Activated T-helper 17 cell treated with anti-CD3 and anti-CD28 coated beads, Interleukin-2, amount 50 U/mL, for 72 hours (primary cell): ENCODE measurements around the gene CAMK2B. TPM values are rescaled to one million over a fixed set of nuclear protein-coding genes. Genes with fewer than 3 reads are reported as not detected.

Experiments used
- ATAC-seq: fragments of 150-1000 bp; cut with Tn5 transposase; replicated peaks from 2 replicates; pipeline ENCODE4 v1.10.0; 2021; ENCODE audit warnings: mild to moderate bottlenecking, moderate library complexity
- H3K27ac Mint-ChIP-seq: one replicate; pipeline ENCODE4 v1.8.0; 2022; ENCODE audit warnings: mixed read lengths
- H3K27me3 Mint-ChIP-seq: one replicate; pipeline ENCODE4 v1.8.0; 2022; ENCODE audit warnings: mixed read lengths
- H3K36me3 Mint-ChIP-seq: one replicate; pipeline ENCODE4 v1.8.0; 2022; ENCODE audit warnings: low read depth, mild to moderate bottlenecking, mixed read lengths
- H3K4me1 Mint-ChIP-seq: one replicate; pipeline ENCODE4 v1.8.0; 2022; ENCODE audit warnings: mixed read lengths
- H3K4me3 Mint-ChIP-seq: one replicate; pipeline ENCODE4 v1.8.0; 2022; ENCODE audit warnings: mild to moderate bottlenecking, mixed read lengths
- H3K9me3 Mint-ChIP-seq: one replicate; pipeline ENCODE4 v1.8.0; 2022; ENCODE audit warnings: mixed read lengths
- total RNA-seq, 2 donors: library from RNA; stranded (reverse); gene quantifications; one replicate each; pipeline ENCODE4 v1.2.3, GENCODE V29; 2022

Gene CAMK2B
- total RNA-seq, 2 donors from 2014 or later = 1.0 to 1.7 TPM

- ATAC-seq = no peak
- Mint-ChIP-seq H3K4me3 (no peak overlapping the region), H3K36me3 (no peaks in the 10 kb centered on the region), H3K9me3 (no peaks in the 10 kb centered on the region), H3K27ac (no peak overlapping the region), H3K27me3 (peaks cover 4% of the 10 kb centered on the region), H3K4me1 (peaks cover 5% of the 10 kb centered on the region)
These were observed 52.9 kb downstream of the CAMK2B start for GRCh38 chr7:44272456-44272855.

GRCh38 chr7:44269943-44270493 is 55.4 kb downstream of the CAMK2B start:
- ATAC-seq = no peak
- H3K27me3 Mint-ChIP-seq = peaks cover 4% of the 10 kb centered on the region
- no peak overlapping the region for H3K27ac Mint-ChIP-seq
- peaks cover 5% of the 10 kb centered on the region for H3K4me1 Mint-ChIP-seq
- H3K36me3 Mint-ChIP-seq = no peaks in the 10 kb centered on the region
- no peaks in the 10 kb centered on the region for H3K9me3 Mint-ChIP-seq
- no peak overlapping the region for H3K4me3 Mint-ChIP-seq

GRCh38 chr7:44269417-44269816 is 56.0 kb downstream of the CAMK2B start:
- Mint-ChIP-seq H3K9me3 (no peaks in the 10 kb centered on the region), H3K27ac (no peak overlapping the region), H3K27me3 (peaks cover 3% of the 10 kb centered on the region), H3K36me3 (no peaks in the 10 kb centered on the region), H3K4me3 (no peak overlapping the region), H3K4me1 (peaks cover 3% of the 10 kb centered on the region)
- ATAC-seq = no peak

GRCh38 chr7:44268671-44269070 is 56.7 kb downstream of the CAMK2B start:
- H3K4me1 Mint-ChIP-seq = no peaks in the 10 kb centered on the region
- no peaks in the 10 kb centered on the region for H3K9me3 Mint-ChIP-seq
- no peak for ATAC-seq
- no peaks in the 10 kb centered on the region for H3K27me3 Mint-ChIP-seq
- no peak overlapping the region for H3K27ac Mint-ChIP-seq
- H3K36me3 Mint-ChIP-seq = no peaks in the 10 kb centered on the region
- no peak overlapping the region for H3K4me3 Mint-ChIP-seq

GRCh38 chr7:44267719-44268421 is 57.5 kb downstream of the CAMK2B start:
- no peak overlapping the region for H3K27ac Mint-ChIP-seq
- no peaks in the 10 kb centered on the region for H3K4me1 Mint-ChIP-seq
- H3K9me3 Mint-ChIP-seq = no peaks in the 10 kb centered on the region
- no peak for ATAC-seq
- H3K36me3 Mint-ChIP-seq = no peaks in the 10 kb centered on the region
- H3K4me3 Mint-ChIP-seq = no peak overlapping the region
- H3K27me3 Mint-ChIP-seq = no peaks in the 10 kb centered on the region

- Mint-ChIP-seq H3K36me3 (no peaks in the 10 kb centered on the region), H3K27me3 (no peaks in the 10 kb centered on the region), H3K4me1 (no peaks in the 10 kb centered on the region), H3K4me3 (no peak overlapping the region), H3K9me3 (no peaks in the 10 kb centered on the region), H3K27ac (no peak overlapping the region)
- ATAC-seq = no peak
These were observed 58.2 kb downstream of the CAMK2B start for GRCh38 chr7:44267178-44267577.

GRCh38 chr7:44266526-44266925 is 58.9 kb downstream of the CAMK2B start:
- H3K4me3 Mint-ChIP-seq = no peak overlapping the region
- no peak overlapping the region for H3K27ac Mint-ChIP-seq
- no peaks in the 10 kb centered on the region for H3K9me3 Mint-ChIP-seq
- no peak for ATAC-seq
- no peaks in the 10 kb centered on the region for H3K4me1 Mint-ChIP-seq
- no peaks in the 10 kb centered on the region for H3K27me3 Mint-ChIP-seq
- H3K36me3 Mint-ChIP-seq = no peaks in the 10 kb centered on the region

- Mint-ChIP-seq H3K4me1 (peaks cover 3% of the 10 kb centered on the region), H3K36me3 (no peaks in the 10 kb centered on the region), H3K9me3 (no peaks in the 10 kb centered on the region), H3K4me3 (no peak overlapping the region), H3K27ac (no peak overlapping the region), H3K27me3 (no peaks in the 10 kb centered on the region)
- no peak for ATAC-seq
These were observed 59.7 kb downstream of the CAMK2B start for GRCh38 chr7:44265728-44266127.

- Mint-ChIP-seq H3K9me3 (no peaks in the 10 kb centered on the region), H3K36me3 (no peaks in the 10 kb centered on the region), H3K4me3 (no peak overlapping the region), H3K27me3 (no peaks in the 10 kb centered on the region), H3K27ac (no peak overlapping the region), H3K4me1 (peaks cover 13% of the 10 kb centered on the region)
- ATAC-seq = no peak
These were observed 61.0 kb downstream of the CAMK2B start for GRCh38 chr7:44264221-44264931.

GRCh38 chr7:44263326-44264082 is 61.9 kb downstream of the CAMK2B start:
- H3K27ac Mint-ChIP-seq = no peak overlapping the region
- H3K9me3 Mint-ChIP-seq = no peaks in the 10 kb centered on the region
- H3K36me3 Mint-ChIP-seq = no peaks in the 10 kb centered on the region
- ATAC-seq = no peak
- H3K4me3 Mint-ChIP-seq = no peak overlapping the region
- peaks cover 17% of the 10 kb centered on the region for H3K4me1 Mint-ChIP-seq
- H3K27me3 Mint-ChIP-seq = no peaks in the 10 kb centered on the region

GRCh38 chr7:44262031-44262430 is 63.4 kb downstream of the CAMK2B start:
- H3K36me3 Mint-ChIP-seq = no peaks in the 10 kb centered on the region

GRCh38 chr7:44261240-44261639 is 64.2 kb downstream of the CAMK2B start:
- peak overlapping the region; percentile 89 for H3K27ac Mint-ChIP-seq
- no peaks in the 10 kb centered on the region for H3K27me3 Mint-ChIP-seq
- H3K36me3 Mint-ChIP-seq = no peaks in the 10 kb centered on the region
- H3K9me3 Mint-ChIP-seq = no peaks in the 10 kb centered on the region
- no peak overlapping the region for H3K4me3 Mint-ChIP-seq
- no peak for ATAC-seq
- peaks cover 24% of the 10 kb centered on the region for H3K4me1 Mint-ChIP-seq

More at GRCh38 chr7:44262031-44262430, 63.4 kb downstream of the CAMK2B start:
- ATAC-seq = no peak
- Mint-ChIP-seq H3K27ac (no peak overlapping the region), H3K27me3 (no peaks in the 10 kb centered on the region), H3K9me3 (no peaks in the 10 kb centered on the region), H3K4me1 (peaks cover 24% of the 10 kb centered on the region), H3K4me3 (no peak overlapping the region)

- ATAC-seq = peak; percentile 16
- H3K27ac Mint-ChIP-seq = peak overlapping the region; percentile 89
- H3K9me3 Mint-ChIP-seq = no peaks in the 10 kb centered on the region
- no peaks in the 10 kb centered on the region for H3K36me3 Mint-ChIP-seq
- H3K4me1 Mint-ChIP-seq = peaks cover 24% of the 10 kb centered on the region
- peak overlapping the region; percentile 63 for H3K4me3 Mint-ChIP-seq
- no peaks in the 10 kb centered on the region for H3K27me3 Mint-ChIP-seq
These were observed 65.6 kb downstream of the CAMK2B start for GRCh38 chr7:44259547-44260457.
